Activated T-cell treated with anti-CD3 and anti-CD28 coated beads, Interleukin-2, amount 50 U/mL, for 4 hours (primary cell): ENCODE results near the gene SEC16B. TPM values are rescaled to one million over a fixed set of nuclear protein-coding genes. Genes with fewer than 3 reads are reported as not detected.

Experiments
- ATAC-seq, 2 donors: fragments of 200-7000 bp; cut with Tn5 transposase; one replicate each; pipeline ENCODE4 v1.10.0; 2021
- DNase-seq: peaks from one replicate; pipeline ENCODE4 v3.0.0-alpha.2; 2020
- H3K27me3 Mint-ChIP-seq: one replicate; pipeline ENCODE4 v1.8.0; 2021; ENCODE audit warnings: low read depth, mixed read lengths
- H3K36me3 Mint-ChIP-seq: one replicate; pipeline ENCODE4 v1.8.0; 2022; ENCODE audit warnings: mixed read lengths; ENCODE audit not compliant: insufficient read depth
- H3K4me1 Mint-ChIP-seq: one replicate; pipeline ENCODE4 v1.8.0; 2021; ENCODE audit warnings: low read depth, mixed read lengths
- H3K4me3 Mint-ChIP-seq: one replicate; pipeline ENCODE4 v1.8.0; 2021; ENCODE audit warnings: mild to moderate bottlenecking, moderate library complexity, mixed read lengths
- H3K9me3 Mint-ChIP-seq: one replicate; pipeline ENCODE4 v1.8.0; 2021; ENCODE audit warnings: mixed read lengths
- total RNA-seq, 3 donors: library from RNA; stranded (reverse); gene quantifications; one replicate each; pipeline ENCODE4 v1.2.1, GENCODE V29; 2021

The SEC16B gene
- total RNA-seq, 3 donors from 2014 or later, result not detected

DNA sequence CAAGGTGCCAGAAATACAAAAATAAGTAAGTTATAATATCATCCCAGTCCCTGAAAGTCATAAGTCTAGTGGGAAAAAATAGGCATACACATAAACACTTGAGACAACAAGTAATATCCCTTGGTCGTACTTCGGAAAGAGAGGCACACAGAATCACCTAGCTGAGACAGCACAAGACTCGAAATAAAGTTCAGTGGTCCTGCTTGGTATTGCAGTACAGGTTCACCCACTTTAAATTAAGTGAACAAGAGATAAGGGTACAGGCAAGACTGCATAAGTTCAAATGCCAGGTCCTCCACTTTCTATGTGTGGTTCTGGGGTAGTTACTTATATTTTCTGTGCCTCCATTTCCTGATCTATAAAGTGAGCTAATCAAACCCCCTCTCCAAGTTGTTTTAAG, 47.6 kb downstream of the SEC16B start:
- H3K4me1 Mint-ChIP-seq, result no peaks in the 10 kb centered on the region
- DNase-seq (no peak), ATAC-seq (no peak)
- H3K36me3 Mint-ChIP-seq, result no peaks in the 10 kb centered on the region
- no peaks in the 10 kb centered on the region for H3K9me3 Mint-ChIP-seq
- H3K27me3 Mint-ChIP-seq, result no peaks in the 10 kb centered on the region
- H3K4me3 Mint-ChIP-seq, result no peak overlapping the region

- ATAC-seq (no peak), DNase-seq (no peak)
- Mint-ChIP-seq H3K9me3 (no peaks in the 10 kb centered on the region), H3K4me1 (no peaks in the 10 kb centered on the region), H3K36me3 (no peaks in the 10 kb centered on the region), H3K4me3 (no peak overlapping the region), H3K27me3 (no peaks in the 10 kb centered on the region)
These were observed 48.3 kb downstream of the SEC16B start for GRCh38 chr1:177921590-177921989.

GRCh38 chr1:177920091-177920490, 49.8 kb downstream of the SEC16B start:
- H3K4me3 Mint-ChIP-seq, result no peak overlapping the region
- no peaks in the 10 kb centered on the region for H3K9me3 Mint-ChIP-seq
- ATAC-seq (no peak), DNase-seq (no peak)
- H3K4me1 Mint-ChIP-seq, result no peaks in the 10 kb centered on the region
- H3K27me3 Mint-ChIP-seq, result no peaks in the 10 kb centered on the region
- no peaks in the 10 kb centered on the region for H3K36me3 Mint-ChIP-seq

GRCh38 chr1:177915641-177916040, 54.2 kb downstream of the SEC16B start:
- Mint-ChIP-seq H3K36me3 (no peaks in the 10 kb centered on the region), H3K9me3 (no peaks in the 10 kb centered on the region), H3K27me3 (no peaks in the 10 kb centered on the region), H3K4me1 (no peaks in the 10 kb centered on the region), H3K4me3 (no peak overlapping the region)
- DNase-seq (no peak), ATAC-seq (no peak)

GRCh38 chr1:177914603-177915002, 55.3 kb downstream of the SEC16B start:
- no peaks in the 10 kb centered on the region for H3K9me3 Mint-ChIP-seq
- H3K36me3 Mint-ChIP-seq, result no peaks in the 10 kb centered on the region
- no peak overlapping the region for H3K4me3 Mint-ChIP-seq
- no peak for DNase-seq
- no peaks in the 10 kb centered on the region for H3K4me1 Mint-ChIP-seq
- no peaks in the 10 kb centered on the region for H3K27me3 Mint-ChIP-seq
- no peak for ATAC-seq

GRCh38 chr1:177913762-177914540, 55.9 kb downstream of the SEC16B start:
- Mint-ChIP-seq H3K4me1 (no peaks in the 10 kb centered on the region), H3K9me3 (no peaks in the 10 kb centered on the region), H3K4me3 (no peak overlapping the region), H3K36me3 (no peaks in the 10 kb centered on the region), H3K27me3 (no peaks in the 10 kb centered on the region)
- peak in 1 of 2 donors; percentile 14 for ATAC-seq
- DNase-seq, result no peak

GRCh38 chr1:177912991-177913390, 56.9 kb downstream of the SEC16B start:
- Mint-ChIP-seq H3K9me3 (no peaks in the 10 kb centered on the region), H3K4me1 (no peaks in the 10 kb centered on the region), H3K36me3 (no peaks in the 10 kb centered on the region), H3K4me3 (no peak overlapping the region), H3K27me3 (no peaks in the 10 kb centered on the region)
- DNase-seq (no peak), ATAC-seq (no peak)

DNA sequence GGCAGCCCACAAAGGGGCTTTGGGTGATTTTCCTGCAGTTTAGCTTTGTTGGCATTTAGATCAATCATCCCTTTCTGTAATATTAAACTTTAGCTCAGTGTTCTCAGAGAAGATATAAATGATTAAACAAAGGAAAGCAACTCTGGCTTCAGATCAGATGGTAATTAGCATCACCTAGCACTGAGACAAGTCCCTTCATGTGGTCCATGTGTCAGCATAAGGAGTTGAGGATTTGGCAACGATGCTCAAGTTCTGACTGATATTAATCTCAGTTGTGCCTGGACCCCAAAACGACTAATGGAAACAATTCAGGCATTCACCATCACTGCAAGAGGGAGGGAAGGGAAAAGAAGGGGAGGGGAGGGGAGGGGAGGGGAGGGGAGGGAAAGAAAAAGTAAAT, 60.4 kb downstream of the SEC16B start:
- ATAC-seq (no peak), DNase-seq (no peak)
- Mint-ChIP-seq H3K36me3 (no peaks in the 10 kb centered on the region), H3K4me3 (no peak overlapping the region), H3K4me1 (no peaks in the 10 kb centered on the region), H3K9me3 (no peaks in the 10 kb centered on the region), H3K27me3 (no peaks in the 10 kb centered on the region)

DNA sequence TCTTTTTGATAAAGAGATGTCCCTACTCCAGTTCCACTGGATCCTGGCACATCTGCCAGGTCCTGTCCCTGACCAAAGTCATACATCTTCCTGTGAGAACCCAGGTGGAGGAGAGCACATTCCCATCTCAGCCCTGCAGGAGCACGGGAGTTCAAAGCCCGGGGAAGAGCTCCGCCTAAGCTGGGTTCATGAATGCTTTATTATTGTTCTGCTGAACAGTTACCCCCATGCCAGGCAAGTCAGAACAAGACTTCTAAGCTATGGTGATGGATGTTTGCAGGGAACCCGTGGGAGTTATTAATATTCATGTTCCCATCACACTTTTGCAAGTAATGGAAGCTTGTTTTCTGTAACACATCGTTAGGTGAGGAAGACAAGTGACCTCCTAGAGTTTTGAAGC, 62.9 kb downstream of the SEC16B start:
- DNase-seq, result no peak
- H3K4me3 Mint-ChIP-seq, result no peak overlapping the region
- no peaks in the 10 kb centered on the region for H3K36me3 Mint-ChIP-seq
- no peaks in the 10 kb centered on the region for H3K27me3 Mint-ChIP-seq
- no peak for ATAC-seq
- no peaks in the 10 kb centered on the region for H3K9me3 Mint-ChIP-seq
- no peaks in the 10 kb centered on the region for H3K4me1 Mint-ChIP-seq

- no peak overlapping the region for H3K4me3 Mint-ChIP-seq
- no peaks in the 10 kb centered on the region for H3K27me3 Mint-ChIP-seq
- no peaks in the 10 kb centered on the region for H3K9me3 Mint-ChIP-seq
- H3K4me1 Mint-ChIP-seq, result no peaks in the 10 kb centered on the region
- ATAC-seq (no peak), DNase-seq (no peak)
- H3K36me3 Mint-ChIP-seq, result no peaks in the 10 kb centered on the region
These were observed 64.2 kb downstream of the SEC16B start for GRCh38 chr1:177905686-177906085.

- Mint-ChIP-seq H3K9me3 (no peaks in the 10 kb centered on the region), H3K4me3 (no peak overlapping the region), H3K27me3 (no peaks in the 10 kb centered on the region), H3K36me3 (no peaks in the 10 kb centered on the region), H3K4me1 (no peaks in the 10 kb centered on the region)
- no peak for DNase-seq
- no peak for ATAC-seq
These were observed 67.6 kb downstream of the SEC16B start for GRCh38 chr1:177902266-177902665.

GRCh38 chr1:177897998-177898654, 71.7 kb downstream of the SEC16B start:
- H3K4me1 Mint-ChIP-seq, result no peaks in the 10 kb centered on the region
- DNase-seq, result no peak
- H3K4me3 Mint-ChIP-seq, result no peak overlapping the region
- H3K36me3 Mint-ChIP-seq, result no peaks in the 10 kb centered on the region
- H3K27me3 Mint-ChIP-seq, result no peaks in the 10 kb centered on the region
- H3K9me3 Mint-ChIP-seq, result no peaks in the 10 kb centered on the region
- ATAC-seq, result no peak

- no peaks in the 10 kb centered on the region for H3K9me3 Mint-ChIP-seq
- H3K27me3 Mint-ChIP-seq, result no peaks in the 10 kb centered on the region
- no peaks in the 10 kb centered on the region for H3K4me1 Mint-ChIP-seq
- H3K4me3 Mint-ChIP-seq, result no peak overlapping the region
- H3K36me3 Mint-ChIP-seq, result no peaks in the 10 kb centered on the region
- ATAC-seq, result no peak
- no peak for DNase-seq
These were observed 72.4 kb downstream of the SEC16B start for GRCh38 chr1:177897281-177897997.
